Activated naive CD8-positive, alpha-beta T cell (primary cell): ENCODE measurements around the gene PDIA6.
"Not testable (repeated sequence)": the region's sequence is repeated elsewhere in the genome, so short reads cannot be mapped to it uniquely, and the experiment has no call there.

ENCODE experiments used
- H3K27ac Mint-ChIP-seq: one replicate; pipeline ENCODE4 v1.8.0; 2021; ENCODE audit warnings: mixed read lengths
- H3K27me3 Mint-ChIP-seq: one replicate; pipeline ENCODE4 v1.8.0; 2021; ENCODE audit warnings: mixed read lengths
- H3K36me3 Mint-ChIP-seq: one replicate; pipeline ENCODE4 v1.8.0; 2021; ENCODE audit warnings: mixed read lengths
- H3K4me1 Mint-ChIP-seq: one replicate; pipeline ENCODE4 v1.8.0; 2021; ENCODE audit warnings: low read depth, mixed read lengths
- H3K4me3 Mint-ChIP-seq: one replicate; pipeline ENCODE4 v1.8.0; 2021; ENCODE audit warnings: mild to moderate bottlenecking, mixed read lengths
- H3K9me3 Mint-ChIP-seq: one replicate; pipeline ENCODE4 v1.8.0; 2021; ENCODE audit warnings: low read depth, mixed read lengths

PDIA6 gene

GRCh38 chr2:10784719-10785118 is 27.9 kb downstream of the PDIA6 start:
- no peak overlapping the region for H3K27ac Mint-ChIP-seq
- H3K36me3 Mint-ChIP-seq, result peaks cover 12% of the 10 kb centered on the region
- H3K9me3 Mint-ChIP-seq, result no peaks in the 10 kb centered on the region
- H3K4me1 Mint-ChIP-seq, result no peaks in the 10 kb centered on the region
- H3K4me3 Mint-ChIP-seq, result no peak overlapping the region
- H3K27me3 Mint-ChIP-seq, result no peaks in the 10 kb centered on the region

GRCh38 chr2:10783421-10783820 is 29.2 kb downstream of the PDIA6 start:
- H3K4me3 Mint-ChIP-seq, result no peak overlapping the region
- no peaks in the 10 kb centered on the region for H3K27me3 Mint-ChIP-seq
- H3K27ac Mint-ChIP-seq, result no peak overlapping the region
- peaks cover 12% of the 10 kb centered on the region for H3K36me3 Mint-ChIP-seq
- no peaks in the 10 kb centered on the region for H3K4me1 Mint-ChIP-seq
- no peaks in the 10 kb centered on the region for H3K9me3 Mint-ChIP-seq

- Mint-ChIP-seq H3K36me3 (peaks cover 8% of the 10 kb centered on the region), H3K27ac (no peak overlapping the region), H3K27me3 (no peaks in the 10 kb centered on the region)
Observed at GRCh38 chr2:10781746-10782145, 30.8 kb downstream of the PDIA6 start.

GRCh38 chr2:10780821-10781220 is 31.8 kb downstream of the PDIA6 start:
- not testable (repeated sequence) for H3K4me1 Mint-ChIP-seq, H3K36me3 Mint-ChIP-seq, H3K4me3 Mint-ChIP-seq, H3K9me3 Mint-ChIP-seq, H3K27ac Mint-ChIP-seq, H3K27me3 Mint-ChIP-seq

More at GRCh38 chr2:10781746-10782145, 30.8 kb downstream of the PDIA6 start:
- H3K9me3 Mint-ChIP-seq, result no peaks in the 10 kb centered on the region
- no peak overlapping the region for H3K4me3 Mint-ChIP-seq
- no peaks in the 10 kb centered on the region for H3K4me1 Mint-ChIP-seq

- Mint-ChIP-seq H3K27ac (no peak overlapping the region), H3K27me3 (no peaks in the 10 kb centered on the region), H3K36me3 (peaks cover 5% of the 10 kb centered on the region), H3K4me1 (no peaks in the 10 kb centered on the region), H3K4me3 (no peak overlapping the region), H3K9me3 (no peaks in the 10 kb centered on the region)
Observed at GRCh38 chr2:10780491-10780820, 32.1 kb downstream of the PDIA6 start.

- H3K36me3 Mint-ChIP-seq, result peaks cover 5% of the 10 kb centered on the region
- H3K27ac Mint-ChIP-seq, result no peak overlapping the region
- H3K4me1 Mint-ChIP-seq, result no peaks in the 10 kb centered on the region
- no peaks in the 10 kb centered on the region for H3K27me3 Mint-ChIP-seq
- no peak overlapping the region for H3K4me3 Mint-ChIP-seq
- no peaks in the 10 kb centered on the region for H3K9me3 Mint-ChIP-seq
Observed at GRCh38 chr2:10779776-10780490, 32.7 kb downstream of the PDIA6 start.

GRCh38 chr2:10778724-10779115 is 33.9 kb downstream of the PDIA6 start:
- Mint-ChIP-seq H3K4me1 (no peaks in the 10 kb centered on the region), H3K27ac (no peak overlapping the region), H3K36me3 (peaks cover 5% of the 10 kb centered on the region)

GRCh38 chr2:10777842-10778723 is 34.5 kb downstream of the PDIA6 start:
- H3K4me3 Mint-ChIP-seq, result no peak overlapping the region

More at GRCh38 chr2:10778724-10779115, 33.9 kb downstream of the PDIA6 start:
- no peaks in the 10 kb centered on the region for H3K9me3 Mint-ChIP-seq
- no peak overlapping the region for H3K4me3 Mint-ChIP-seq
- H3K27me3 Mint-ChIP-seq, result no peaks in the 10 kb centered on the region

GRCh38 chr2:10777111-10777841 is 35.3 kb downstream of the PDIA6 start:
- H3K4me1 Mint-ChIP-seq, result no peaks in the 10 kb centered on the region
- no peak overlapping the region for H3K4me3 Mint-ChIP-seq
- no peaks in the 10 kb centered on the region for H3K9me3 Mint-ChIP-seq
- H3K36me3 Mint-ChIP-seq, result peaks cover 2% of the 10 kb centered on the region
- H3K27me3 Mint-ChIP-seq, result no peaks in the 10 kb centered on the region
- H3K27ac Mint-ChIP-seq, result no peak overlapping the region

More at GRCh38 chr2:10777842-10778723, 34.5 kb downstream of the PDIA6 start:
- no peaks in the 10 kb centered on the region for H3K9me3 Mint-ChIP-seq
- H3K4me1 Mint-ChIP-seq, result no peaks in the 10 kb centered on the region
- H3K27ac Mint-ChIP-seq, result no peak overlapping the region
- H3K27me3 Mint-ChIP-seq, result no peaks in the 10 kb centered on the region
- H3K36me3 Mint-ChIP-seq, result peaks cover 2% of the 10 kb centered on the region

- Mint-ChIP-seq H3K36me3 (peaks cover 2% of the 10 kb centered on the region), H3K27me3 (no peaks in the 10 kb centered on the region), H3K4me3 (no peak overlapping the region), H3K9me3 (no peaks in the 10 kb centered on the region), H3K27ac (no peak overlapping the region), H3K4me1 (no peaks in the 10 kb centered on the region)
Observed at GRCh38 chr2:10776231-10776977, 36.2 kb downstream of the PDIA6 start.

GRCh38 chr2:10775831-10776230 is 36.8 kb downstream of the PDIA6 start:
- H3K9me3 Mint-ChIP-seq, result no peaks in the 10 kb centered on the region
- H3K4me3 Mint-ChIP-seq, result no peak overlapping the region
- H3K27ac Mint-ChIP-seq, result no peak overlapping the region
- H3K36me3 Mint-ChIP-seq, result peaks cover 2% of the 10 kb centered on the region
- no peaks in the 10 kb centered on the region for H3K4me1 Mint-ChIP-seq
- no peaks in the 10 kb centered on the region for H3K27me3 Mint-ChIP-seq

- Mint-ChIP-seq H3K4me3 (no peak overlapping the region), H3K36me3 (peaks cover under 1% of the 10 kb centered on the region), H3K9me3 (no peaks in the 10 kb centered on the region), H3K4me1 (no peaks in the 10 kb centered on the region), H3K27ac (no peak overlapping the region), H3K27me3 (no peaks in the 10 kb centered on the region)
Observed at GRCh38 chr2:10775021-10775780, 37.4 kb downstream of the PDIA6 start.

- Mint-ChIP-seq H3K9me3 (no peaks in the 10 kb centered on the region), H3K27ac (no peak overlapping the region), H3K36me3 (no peaks in the 10 kb centered on the region), H3K4me3 (no peak overlapping the region), H3K27me3 (no peaks in the 10 kb centered on the region), H3K4me1 (no peaks in the 10 kb centered on the region)
Observed at GRCh38 chr2:10774394-10774793, 38.2 kb downstream of the PDIA6 start.

GRCh38 chr2:10773821-10774341 is 38.7 kb downstream of the PDIA6 start:
- H3K4me1 Mint-ChIP-seq, result no peaks in the 10 kb centered on the region
- no peak overlapping the region for H3K4me3 Mint-ChIP-seq
- no peaks in the 10 kb centered on the region for H3K27me3 Mint-ChIP-seq
- H3K27ac Mint-ChIP-seq, result no peak overlapping the region
- H3K36me3 Mint-ChIP-seq, result no peaks in the 10 kb centered on the region
- no peaks in the 10 kb centered on the region for H3K9me3 Mint-ChIP-seq
